Uterus (tissue), 4 donors: Measurements from ENCODE around the gene SH3RF3. TPM values are rescaled to one million over a fixed set of nuclear protein-coding genes. Genes with fewer than 3 reads are reported as not detected.

Experiments
- DNase-seq, 2 donors: peaks; one replicate each; pipeline ENCODE4 v3.0.0-alpha.2; 2019 to 2020
- H3K27ac ChIP-seq, 2 donors: fragments of 200-600 bp; sonication (generic); 1 replicate in 1 of 2; 2 replicates in 1 of 2; pipeline ENCODE4 v1.5.1; 2016 to 2018
- H3K27me3 ChIP-seq, 2 donors: fragments of 200-600 bp; sonication (generic); one replicate each; pipeline ENCODE4 v1.5.1; 2018 to 2019; ENCODE audit warnings: control low read depth in 1 of 2
- H3K36me3 ChIP-seq, 2 donors: fragments of 200-600 bp; sonication (generic); one replicate each; pipeline ENCODE4 v1.5.1; 2019; ENCODE audit warnings: control low read depth in 1 of 2
- H3K4me1 ChIP-seq, 2 donors: fragments of 200-600 bp; sonication (generic); one replicate each; pipeline ENCODE4 v1.5.1; 2018 to 2019; ENCODE audit warnings: control low read depth in 1 of 2
- H3K4me3 ChIP-seq, 2 donors: fragments of 200-600 bp; sonication (generic); 1 replicate in 1 of 2; 2 replicates in 1 of 2; pipeline ENCODE4 v1.5.1; 2018 to 2019; ENCODE audit warnings: mild to moderate bottlenecking in 1 of 2
- H3K9me3 ChIP-seq, 2 donors: fragments of 200-600 bp; sonication (generic); one replicate each; pipeline ENCODE4 v1.5.1; 2019; ENCODE audit warnings: control low read depth in 1 of 2
- POLR2A ChIP-seq, 2 donors: fragments of 450-650 bp; IDR thresholded peaks; one replicate each; pipeline ENCODE4 v1.6.1; 2016; ENCODE audit warnings: antibody characterized with exemption in 2 of 2, mild to moderate bottlenecking in 1 of 2, moderate library complexity in 1 of 2
- intact Hi-C: fragments of 100-400 bp; cut with DNase I; formaldehyde crosslinking; loops from one replicate; pipeline ENCODE4 v1.15.1; 2023; ENCODE audit warnings: low total_unique reads
- total RNA-seq, 4 donors: library from RNA; depleted of rRNA in 3 of 4; stranded (reverse); fragments of >200 nt in 3 of 4; gene quantifications; one replicate each; pipeline versions ENCODE4 v1.1.0 to v1.2.4, GENCODE V29; 2014 to 2023
- TF ChIP-seq, protein P1 (sequence below), 4 experiments: fragments of 200-600 bp in 2 of 4; fragments of 450-650 bp in 2 of 4; sonication (generic) in 2 of 4; IDR thresholded peaks; one replicate each; pipeline ENCODE4 v1.5.1; 2016 to 2019; ENCODE audit warnings: antibody characterized with exemption in 4 of 4, mild to moderate bottlenecking in 2 of 4, moderate library complexity in 1 of 4
- donor health status: DM: yes; HTN: yes; CAD: no.

Gene SH3RF3
- total RNA-seq, 4 donors from 2014 or later: 5.1 to 10.2 (median 8.7) TPM; not detected in 1

DNA sequence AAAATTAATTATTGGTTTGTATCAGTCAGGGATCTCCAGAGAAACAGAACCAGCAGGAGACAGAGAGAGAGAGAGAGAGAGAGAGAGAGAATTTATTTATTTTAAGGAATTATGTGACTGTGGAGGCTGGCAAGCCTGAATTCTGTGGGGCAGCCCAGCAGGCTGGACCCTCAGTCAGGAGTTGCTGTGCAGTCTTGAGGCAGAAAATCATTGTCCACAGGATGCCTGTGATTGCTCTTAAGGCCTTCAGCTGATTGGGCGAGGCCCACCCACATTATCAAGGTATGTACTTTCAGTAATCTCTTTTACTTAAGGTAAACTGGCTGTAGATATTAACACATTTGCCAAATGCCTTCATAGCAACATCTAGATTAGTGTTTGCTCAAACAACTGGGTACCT, 329.5 kb downstream of the SH3RF3 start:
- Histone ChIP-seq H3K4me3 (no peak overlapping the region), H3K27me3 (no peaks in the 10 kb centered on the region), H3K9me3 (no peaks in the 10 kb centered on the region), H3K36me3 (no peaks in the 10 kb centered on the region), H3K4me1 (no peaks in the 10 kb centered on the region), H3K27ac (no peak overlapping the region)
- TF ChIP-seq POLR2A (IDR thresholded peaks at IDR 0.05): no peak
- TF ChIP-seq, protein P1, sequence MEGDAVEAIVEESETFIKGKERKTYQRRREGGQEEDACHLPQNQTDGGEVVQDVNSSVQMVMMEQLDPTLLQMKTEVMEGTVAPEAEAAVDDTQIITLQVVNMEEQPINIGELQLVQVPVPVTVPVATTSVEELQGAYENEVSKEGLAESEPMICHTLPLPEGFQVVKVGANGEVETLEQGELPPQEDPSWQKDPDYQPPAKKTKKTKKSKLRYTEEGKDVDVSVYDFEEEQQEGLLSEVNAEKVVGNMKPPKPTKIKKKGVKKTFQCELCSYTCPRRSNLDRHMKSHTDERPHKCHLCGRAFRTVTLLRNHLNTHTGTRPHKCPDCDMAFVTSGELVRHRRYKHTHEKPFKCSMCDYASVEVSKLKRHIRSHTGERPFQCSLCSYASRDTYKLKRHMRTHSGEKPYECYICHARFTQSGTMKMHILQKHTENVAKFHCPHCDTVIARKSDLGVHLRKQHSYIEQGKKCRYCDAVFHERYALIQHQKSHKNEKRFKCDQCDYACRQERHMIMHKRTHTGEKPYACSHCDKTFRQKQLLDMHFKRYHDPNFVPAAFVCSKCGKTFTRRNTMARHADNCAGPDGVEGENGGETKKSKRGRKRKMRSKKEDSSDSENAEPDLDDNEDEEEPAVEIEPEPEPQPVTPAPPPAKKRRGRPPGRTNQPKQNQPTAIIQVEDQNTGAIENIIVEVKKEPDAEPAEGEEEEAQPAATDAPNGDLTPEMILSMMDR (IDR thresholded peaks at IDR 0.05): no peak
- intact Hi-C loops: no loop called here
- peak in 1 of 2 donors; percentile 2 for DNase-seq

DNA sequence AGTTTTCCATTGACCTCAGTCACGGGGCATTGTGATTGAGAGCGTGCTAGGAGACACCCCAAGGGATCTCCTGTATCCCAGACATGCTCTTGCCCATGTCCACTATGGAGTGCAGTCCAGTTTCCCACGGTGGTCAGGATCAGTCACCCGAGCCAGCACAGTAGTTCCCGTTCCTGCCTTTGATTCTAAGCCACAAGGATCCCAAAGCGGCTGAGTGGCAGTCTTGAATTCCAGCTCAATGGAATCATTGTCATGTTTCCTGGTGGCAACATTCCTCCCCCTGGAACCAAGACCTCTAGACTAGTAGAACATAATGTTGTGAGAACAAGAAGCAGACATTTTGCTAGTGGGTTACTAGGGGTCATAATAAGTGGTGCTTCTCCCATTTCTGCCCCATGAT, 330.5 kb downstream of the SH3RF3 start:
- no peak for TF ChIP-seq POLR2A (IDR thresholded peaks at IDR 0.05)
- TF ChIP-seq, protein P1 (IDR thresholded peaks at IDR 0.05): no peak
- Histone ChIP-seq H3K4me3 (no peak overlapping the region), H3K36me3 (no peaks in the 10 kb centered on the region), H3K27me3 (no peaks in the 10 kb centered on the region), H3K4me1 (no peaks in the 10 kb centered on the region), H3K9me3 (no peaks in the 10 kb centered on the region), H3K27ac (no peak overlapping the region)
- intact Hi-C loops: no loop called here
- peak in 1 of 2 donors; percentile 7 for DNase-seq

GRCh38 chr2:109460553-109461324, 331.7 kb downstream of the SH3RF3 start:
- no peak for TF ChIP-seq POLR2A (IDR thresholded peaks at IDR 0.05)
- TF ChIP-seq, protein P1 (IDR thresholded peaks at IDR 0.05): no peak
- Histone ChIP-seq H3K27me3 (no peaks in the 10 kb centered on the region), H3K4me3 (no peak overlapping the region), H3K9me3 (no peaks in the 10 kb centered on the region), H3K36me3 (no peaks in the 10 kb centered on the region), H3K27ac (no peak overlapping the region), H3K4me1 (no peaks in the 10 kb centered on the region)
- peak in 1 of 2 donors; percentile 1 for DNase-seq
- intact Hi-C loops: no loop called here

DNA sequence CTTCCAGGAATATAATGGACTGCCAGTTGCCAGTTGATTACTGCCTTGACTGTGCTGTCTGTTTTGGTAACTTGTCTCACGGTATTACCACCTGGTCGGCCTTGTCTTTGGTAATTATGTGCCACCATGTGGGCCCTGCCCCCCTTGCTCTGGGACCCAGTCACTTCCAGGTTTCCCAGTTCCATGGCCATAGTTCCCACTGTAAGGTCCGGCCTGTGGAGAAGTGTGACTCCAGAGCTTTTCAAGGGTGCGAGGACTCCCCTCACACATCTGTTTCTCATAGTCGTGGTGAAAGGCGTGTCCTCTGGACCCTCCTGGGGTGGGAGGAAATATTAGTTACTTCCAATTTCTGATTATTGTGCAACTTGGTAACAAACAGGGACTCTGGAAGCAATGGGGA, 334.2 kb downstream of the SH3RF3 start:
- TF ChIP-seq, protein P1 (IDR thresholded peaks at IDR 0.05): no peak
- no peak for TF ChIP-seq POLR2A (IDR thresholded peaks at IDR 0.05)

GRCh38 chr2:109463891-109464290, 334.9 kb downstream of the SH3RF3 start:
- TF ChIP-seq POLR2A (IDR thresholded peaks at IDR 0.05): no peak
- TF ChIP-seq, protein P1 (IDR thresholded peaks at IDR 0.05): no peak
- Histone ChIP-seq H3K36me3 (no peaks in the 10 kb centered on the region), H3K27ac (no peak overlapping the region), H3K27me3 (no peaks in the 10 kb centered on the region), H3K4me3 (no peak overlapping the region), H3K9me3 (no peaks in the 10 kb centered on the region), H3K4me1 (no peaks in the 10 kb centered on the region)
- DNase-seq: no peak
- intact Hi-C loops: no loop called here

More for the DNA sequence above, 334.2 kb downstream of the SH3RF3 start:
- Histone ChIP-seq H3K27ac (no peak overlapping the region), H3K4me1 (no peaks in the 10 kb centered on the region), H3K27me3 (no peaks in the 10 kb centered on the region), H3K36me3 (no peaks in the 10 kb centered on the region), H3K4me3 (no peak overlapping the region), H3K9me3 (no peaks in the 10 kb centered on the region)
- no peak for DNase-seq
- intact Hi-C loops: no loop called here
